ENCODE measurements around the gene IQGAP2. TPM values are rescaled to one million over a fixed set of nuclear protein-coding genes. Genes with fewer than 3 reads are reported as not detected.

The IQGAP2 gene
- total and polyA plus RNA-seq, 2 of the 8 experiments (the other 6 are each of a cell fraction or from before 2014, with no cell fraction given) = 19.7 to 66.0 TPM

- TF ChIP-seq GABPA (IDR thresholded peaks at IDR 0.05; ENCODE audit: borderline replicate concordance, insufficient read depth, low read length) = no peak
- no peak for TF ChIP-seq EZH2 (IDR thresholded peaks at IDR 0.05; ENCODE audit: low read depth, low read length, severe bottlenecking)
- no peak for TF ChIP-seq CHD1 (IDR thresholded peaks at IDR 0.05; ENCODE audit: low read depth, low read length)
- TF ChIP-seq MAX (IDR thresholded peaks at IDR 0.05) = no peak
- no peak for TF ChIP-seq SP1 (IDR thresholded peaks at IDR 0.05; ENCODE audit: low read depth, low read length)
These were observed 152.0 kb downstream of the IQGAP2 start (continued) for GRCh38 chr5:76555114-76555513.

Data from H1 (cell line).